RKO (cell line): ENCODE data around the gene EVI2A.
"Not testable (repeated sequence)": the region's sequence is repeated elsewhere in the genome, so short reads cannot be mapped to it uniquely, and the experiment has no call there.

Experiments
- DNase-seq: peaks from one replicate; pipeline ENCODE4 v3.0.0-alpha.2; 2016; ENCODE audit warnings: low spot score

EVI2A gene, protein sequence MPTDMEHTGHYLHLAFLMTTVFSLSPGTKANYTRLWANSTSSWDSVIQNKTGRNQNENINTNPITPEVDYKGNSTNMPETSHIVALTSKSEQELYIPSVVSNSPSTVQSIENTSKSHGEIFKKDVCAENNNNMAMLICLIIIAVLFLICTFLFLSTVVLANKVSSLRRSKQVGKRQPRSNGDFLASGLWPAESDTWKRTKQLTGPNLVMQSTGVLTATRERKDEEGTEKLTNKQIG

DNA sequence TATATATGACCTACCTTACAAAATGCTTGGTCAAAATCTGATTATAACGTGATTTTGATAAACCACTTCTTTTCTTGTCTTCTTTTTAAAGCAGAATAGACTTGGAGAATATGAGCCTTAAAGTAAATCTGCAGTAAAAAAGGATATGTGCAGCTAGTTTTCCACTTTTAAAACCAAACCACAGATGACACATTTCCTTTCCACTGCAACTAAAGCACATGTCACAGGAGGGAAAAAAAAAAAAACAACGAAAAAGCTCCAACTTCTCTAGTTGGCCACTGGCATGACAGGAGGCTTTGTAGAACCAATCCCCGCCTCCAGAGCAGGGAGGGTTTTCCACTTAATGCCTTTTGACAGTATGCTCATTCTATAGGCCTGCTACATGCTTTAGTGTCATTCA is at the start of gene EVI2A:
EVI2A (minus strand) TSS at position 142 of the 400 bp plus-strand sequence. CDS start 2,609 bp downstream, outside the sequence.
- peak; percentile 56 for DNase-seq

DNA sequence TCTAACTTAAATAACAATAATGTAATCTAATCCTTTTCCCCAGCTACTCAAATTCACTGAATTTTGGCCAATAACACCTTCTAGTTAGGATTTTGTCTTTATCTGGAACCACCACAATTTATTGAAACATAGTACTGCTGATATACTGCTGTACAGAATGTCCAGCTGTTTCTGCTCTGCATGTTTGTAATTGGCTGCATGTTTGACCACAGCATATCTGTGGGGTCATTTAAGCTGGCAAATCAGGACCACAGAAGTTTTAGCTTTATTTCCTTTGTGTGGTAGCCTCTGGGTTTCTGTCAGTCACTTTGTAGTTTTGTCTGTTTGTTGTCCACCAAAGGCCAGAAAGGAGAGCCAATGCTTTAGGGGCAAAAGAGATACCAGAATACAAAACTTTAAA is 47.8 kb upstream of the EVI2A start:
- DNase-seq: no peak

DNA sequence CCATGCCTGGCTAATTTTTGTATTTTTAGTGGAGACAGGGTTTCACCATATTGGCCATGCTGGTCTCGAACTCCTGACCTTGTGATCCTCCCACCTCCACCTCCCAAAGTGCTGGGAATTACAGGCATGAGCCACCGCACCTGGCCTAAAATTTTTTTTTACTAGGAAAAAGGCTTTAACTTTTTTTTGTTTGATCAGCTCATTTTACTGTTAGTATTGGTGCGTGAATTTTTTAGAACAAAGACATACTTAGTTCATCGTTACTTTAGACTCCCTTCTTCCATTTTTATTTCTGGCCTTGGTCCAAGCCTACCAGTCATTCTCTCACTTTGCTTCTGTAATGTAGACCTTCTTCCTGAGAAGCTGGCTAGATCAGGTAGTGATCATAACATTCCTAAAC is 44.7 kb upstream of the EVI2A start:
- DNase-seq: no peak

DNA sequence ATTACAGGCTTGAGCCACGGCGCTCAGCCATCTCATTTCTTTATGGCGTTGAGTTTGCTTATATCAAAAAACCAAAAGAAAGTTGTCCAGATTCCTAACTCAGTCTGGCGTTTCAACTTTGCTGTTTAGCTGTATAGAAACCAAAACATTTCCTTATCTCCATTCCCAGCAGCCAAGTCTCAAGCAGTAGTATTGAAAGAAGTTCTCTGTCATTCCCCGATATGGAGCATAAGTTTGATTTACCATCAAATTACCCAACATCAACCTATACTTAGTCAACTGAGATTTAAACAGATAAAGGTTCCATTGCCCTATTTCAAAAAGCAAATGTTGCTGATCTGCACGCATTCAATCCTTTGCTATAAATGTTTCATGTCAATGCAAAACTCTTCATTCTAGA is 42.6 kb upstream of the EVI2A start:
- DNase-seq: no peak

DNA sequence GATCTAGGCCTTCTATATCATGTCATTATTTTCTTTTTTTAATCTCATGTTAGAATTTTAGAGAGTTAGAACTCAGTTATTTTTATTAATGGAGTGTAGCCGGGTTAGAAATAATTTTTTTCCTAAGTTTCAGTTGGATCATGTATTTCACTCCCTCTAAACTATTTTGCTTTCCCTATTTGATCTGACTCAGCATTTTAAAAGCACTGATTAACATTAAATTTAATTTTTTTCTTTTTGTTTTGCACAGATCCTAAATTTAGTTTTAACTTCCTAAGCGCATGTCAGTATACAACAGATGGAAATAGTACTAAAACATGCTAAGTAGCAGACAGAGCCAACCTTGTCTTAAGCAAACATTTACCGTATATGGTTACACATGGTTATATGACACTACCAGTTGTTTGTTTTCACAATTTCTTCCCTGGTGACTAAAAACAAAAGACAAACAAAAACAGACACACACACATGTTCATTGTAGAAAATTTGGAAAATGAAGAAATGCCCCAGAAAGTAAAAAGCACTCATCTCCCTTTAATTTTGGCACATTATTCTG is 36.5 kb upstream of the EVI2A start:
- DNase-seq: no peak

DNA sequence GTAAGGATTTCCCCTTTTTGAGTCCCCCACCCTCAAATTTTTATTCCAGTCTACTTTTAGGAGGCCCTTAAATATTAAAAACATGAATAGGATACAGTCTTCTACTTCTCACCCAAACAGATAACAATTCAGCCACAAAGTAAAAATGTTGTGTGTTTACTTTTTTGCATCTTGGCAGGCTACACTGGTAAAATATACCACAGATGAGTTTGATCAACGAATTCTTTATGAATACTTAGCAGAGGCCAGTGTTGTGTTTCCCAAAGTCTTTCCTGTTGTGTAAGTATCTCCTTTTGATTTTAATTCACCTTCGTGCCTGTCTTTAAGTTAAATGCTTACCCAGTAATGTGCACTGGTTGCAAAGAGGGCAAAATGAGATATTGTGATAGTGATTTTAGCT is 35.7 kb upstream of the EVI2A start:
- no peak for DNase-seq

DNA sequence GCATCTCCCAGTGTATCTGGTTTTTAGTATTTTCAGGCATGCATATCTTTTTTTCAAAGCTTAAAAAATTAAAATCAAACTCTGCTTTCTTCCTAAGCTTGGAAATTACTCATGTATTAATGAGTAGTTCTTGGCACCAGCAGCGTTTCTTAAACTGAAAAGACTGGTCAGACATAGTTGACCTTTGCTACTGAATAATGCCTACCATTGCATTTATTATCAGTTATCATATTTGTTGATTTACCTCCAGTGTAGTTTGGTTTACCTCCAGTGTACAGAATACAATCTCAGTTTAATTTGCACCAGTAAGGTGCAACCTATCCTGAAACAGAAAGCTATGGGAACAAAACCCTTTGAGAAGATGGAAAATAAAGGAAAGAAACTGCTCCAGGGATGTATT is 34.5 kb upstream of the EVI2A start:
- DNase-seq: no peak

DNA sequence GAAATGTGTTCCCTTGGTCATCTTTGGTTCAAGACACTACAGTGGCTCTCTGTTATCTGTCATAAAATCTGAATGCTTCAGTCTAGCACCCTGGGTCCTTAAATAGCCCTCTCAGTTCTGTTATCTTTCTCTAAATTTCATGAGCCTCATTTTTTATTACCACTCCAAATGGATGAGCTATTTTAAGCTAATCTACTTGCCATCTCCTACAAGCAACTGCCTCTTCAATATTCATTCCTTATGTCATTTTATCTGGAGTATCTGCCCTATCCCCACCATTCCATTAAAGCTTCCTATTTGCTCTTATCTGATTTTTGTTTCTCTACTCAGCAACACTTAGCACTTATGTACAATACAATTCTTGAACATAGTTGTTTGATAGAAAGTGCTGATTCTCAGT is 28.0 kb upstream of the EVI2A start:
- DNase-seq: no peak

DNA sequence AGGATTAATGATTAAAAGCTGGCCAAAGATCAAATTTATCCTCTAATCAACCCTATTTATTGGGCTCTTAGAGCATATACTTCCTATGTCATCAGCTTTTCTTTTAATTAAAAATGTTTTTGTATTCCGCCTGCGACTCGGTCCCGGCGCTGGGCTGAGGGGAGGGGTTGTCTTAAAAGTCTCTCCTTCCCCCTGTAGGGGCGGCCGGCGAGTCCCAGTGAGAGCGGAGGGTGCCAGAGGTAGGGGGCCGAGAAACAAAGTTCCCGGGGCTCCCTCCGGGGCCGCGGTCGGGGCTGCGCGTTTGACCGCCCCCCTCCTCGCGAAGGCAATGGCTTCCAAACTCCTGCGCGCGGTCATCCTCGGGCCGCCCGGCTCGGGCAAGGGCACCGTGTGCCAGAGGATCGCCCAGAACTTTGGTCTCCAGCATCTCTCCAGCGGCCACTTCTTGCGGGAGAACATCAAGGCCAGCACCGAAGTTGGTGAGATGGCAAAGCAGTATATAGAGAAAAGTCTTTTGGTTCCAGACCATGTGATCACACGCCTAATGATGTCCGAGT is 23.8 kb upstream of the EVI2A start:
- not testable (repeated sequence) for DNase-seq

DNA sequence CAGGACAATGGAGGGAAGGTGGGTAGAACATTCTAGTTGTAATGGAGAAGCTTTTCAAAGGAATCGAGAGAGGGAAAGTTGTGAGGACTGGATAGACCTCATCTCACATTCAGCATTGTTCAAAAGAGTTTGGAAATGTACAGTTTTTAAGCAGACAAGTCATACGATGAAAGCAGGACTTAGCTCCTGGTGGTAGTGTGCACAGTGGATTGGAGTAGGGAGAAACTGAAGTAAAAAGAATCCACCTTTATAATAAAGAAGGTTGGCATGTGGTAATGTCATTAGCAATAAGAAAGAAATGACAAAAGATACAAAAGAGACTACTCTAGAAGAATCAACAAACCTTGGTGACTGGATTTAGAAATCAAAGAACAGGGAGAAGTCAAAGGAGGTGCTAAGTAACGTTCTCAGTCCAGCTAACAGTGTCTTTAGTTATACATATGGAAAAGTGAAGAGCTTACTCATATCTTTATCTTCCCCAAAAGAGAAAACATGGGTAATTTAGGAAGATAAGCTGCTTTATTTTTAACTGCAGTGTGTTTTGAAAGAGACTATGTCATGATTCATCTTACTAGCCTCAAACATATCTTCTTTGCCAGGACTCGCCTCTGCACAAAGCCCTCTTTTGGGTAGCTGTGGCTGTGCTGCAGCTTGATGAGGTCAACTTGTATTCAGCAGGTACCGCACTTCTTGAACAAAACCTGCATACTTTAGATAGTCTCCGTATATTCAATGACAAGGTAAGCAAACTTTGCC is 18.7 kb upstream of the EVI2A start:
- no peak for DNase-seq

DNA sequence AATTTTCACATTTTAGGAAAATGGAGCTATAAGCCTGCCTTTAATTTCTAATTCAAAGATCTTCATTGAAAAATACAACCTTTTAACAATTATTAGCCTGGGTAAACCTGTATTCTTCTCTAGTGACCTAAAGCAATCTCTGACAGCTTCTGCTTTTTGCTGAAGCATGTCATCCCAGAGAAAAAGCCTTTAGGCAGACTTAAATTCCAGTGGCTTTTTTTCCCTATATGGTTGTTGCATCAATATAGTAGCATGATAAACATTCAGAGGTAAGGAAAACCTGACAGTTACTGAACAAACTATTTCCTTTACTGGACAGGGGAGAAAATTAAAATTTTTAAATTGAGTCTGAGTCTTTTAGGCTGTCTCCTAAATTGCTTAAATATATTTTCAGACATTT is 7.8 kb upstream of the EVI2A start:
- DNase-seq: no peak

DNA sequence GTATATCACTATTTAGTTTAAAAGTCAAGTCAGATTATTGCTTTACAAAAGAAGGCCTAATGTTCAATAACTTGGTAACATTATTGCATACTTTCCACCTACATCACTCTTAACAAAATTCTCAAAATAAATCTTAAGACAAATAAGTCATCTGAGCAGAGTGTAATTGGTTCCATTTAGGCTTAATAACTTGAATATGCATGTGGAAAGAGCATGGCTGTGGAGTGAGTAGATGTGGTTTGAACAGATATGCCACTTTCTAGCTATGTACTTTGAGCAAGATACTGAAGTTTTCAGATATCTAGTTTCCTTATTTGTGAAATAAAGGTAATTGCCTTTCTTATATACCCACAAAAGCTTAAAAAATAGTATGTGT is 6.7 kb upstream of the EVI2A start:
- no peak for DNase-seq

DNA sequence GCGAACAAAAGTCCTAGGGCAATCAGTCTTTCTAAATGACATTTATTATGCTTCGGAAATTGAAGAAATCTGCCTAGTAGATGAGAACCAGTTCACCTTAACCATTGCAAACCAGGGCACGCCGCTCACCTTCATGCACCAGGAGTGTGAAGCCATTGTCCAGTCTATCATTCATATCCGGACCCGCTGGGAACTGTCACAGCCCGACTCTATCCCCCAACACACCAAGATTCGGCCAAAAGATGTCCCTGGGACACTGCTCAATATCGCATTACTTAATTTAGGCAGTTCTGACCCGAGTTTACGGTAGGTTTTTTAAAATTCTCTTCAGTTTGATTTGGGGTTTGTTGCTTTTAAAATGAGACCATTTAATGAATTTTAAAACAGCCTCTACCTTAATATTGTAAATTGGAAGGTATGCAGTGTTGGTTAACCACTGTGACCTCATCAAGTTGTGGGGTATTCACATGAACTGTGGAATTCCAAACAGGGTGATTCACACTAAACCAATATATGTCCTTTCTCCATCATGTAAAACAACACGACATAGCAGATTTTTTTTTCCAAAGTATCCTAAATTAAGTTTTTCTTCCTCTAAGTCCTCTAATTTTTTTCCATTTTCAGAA is 6.2 kb upstream of the EVI2A start:
- peak; percentile 9 for DNase-seq

DNA sequence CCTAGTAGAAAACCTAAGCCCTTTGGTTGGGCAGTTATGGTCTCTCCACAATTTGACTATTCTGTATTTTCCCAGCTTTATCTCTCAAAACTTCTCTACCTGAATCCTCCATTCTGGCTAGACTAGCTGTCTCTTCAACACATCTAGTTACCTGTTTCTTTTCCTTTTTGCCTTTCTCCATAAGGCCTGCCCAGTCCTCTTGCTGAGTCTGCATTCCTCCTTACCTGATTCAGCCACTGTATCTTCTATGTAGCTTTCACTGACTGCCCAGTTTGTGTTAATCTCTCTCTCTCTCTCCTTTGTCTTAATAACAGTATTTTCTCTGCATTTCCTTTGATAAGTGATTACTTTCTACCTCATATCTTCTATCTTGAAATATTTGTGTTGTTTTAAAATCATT is 2.1 kb upstream of the EVI2A start:
- DNase-seq: no peak

DNA sequence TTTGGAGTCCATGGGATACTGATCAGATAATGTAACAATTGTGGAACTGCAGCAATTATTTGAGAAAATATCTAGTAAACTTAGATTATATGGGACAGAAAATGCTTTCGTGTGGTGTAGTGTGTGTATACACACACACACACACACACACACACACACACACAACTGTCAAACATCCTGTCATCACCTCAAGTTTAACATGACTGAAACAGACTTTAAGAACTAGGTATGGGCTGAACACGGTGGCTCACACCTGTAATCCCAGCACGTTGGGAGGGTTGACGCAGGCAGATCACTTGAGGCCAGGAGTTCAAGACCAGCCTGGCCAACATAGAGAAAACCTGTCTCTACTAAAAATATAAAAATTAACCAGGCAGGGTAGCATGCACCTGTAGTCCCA is 544 bp upstream of the EVI2A start:
- no peak for DNase-seq

DNA sequence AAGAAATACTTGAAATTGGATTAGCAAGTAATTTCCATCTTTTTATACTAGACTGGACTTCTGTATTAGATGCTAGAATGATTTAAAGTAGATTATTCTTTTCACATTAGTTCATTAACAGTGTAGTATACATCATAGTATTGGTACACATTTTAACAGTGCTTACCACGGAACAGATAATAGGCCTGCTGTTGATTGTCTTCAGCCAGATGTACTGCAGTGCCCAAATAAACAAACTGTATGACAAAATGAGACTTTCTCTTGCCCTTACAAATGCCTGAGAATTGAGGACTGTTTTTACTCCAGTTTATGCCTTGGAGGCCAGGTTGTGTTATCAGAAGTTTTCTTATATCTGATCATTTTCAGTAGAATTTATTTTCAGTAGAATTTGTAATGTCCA is 631 bp downstream of the EVI2A start:
- no peak for DNase-seq

DNA sequence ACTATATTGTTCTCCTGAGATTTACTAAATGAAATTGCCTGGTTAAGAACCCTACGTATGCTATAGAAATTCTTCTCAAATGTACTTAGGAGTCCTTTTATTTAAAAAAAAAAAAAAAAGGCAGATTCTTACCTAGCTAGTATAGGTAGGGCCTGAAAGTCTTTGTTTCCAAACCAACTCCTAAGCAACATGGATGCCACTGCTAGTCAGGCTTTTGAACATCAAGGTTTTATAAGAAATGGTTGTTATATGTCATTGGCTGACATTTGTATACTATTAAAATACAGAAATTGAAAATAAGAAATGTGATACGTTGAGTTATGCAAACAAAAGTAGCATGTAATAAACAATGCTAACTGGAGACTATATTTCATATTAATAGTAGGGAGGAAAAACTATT is 1.2 kb downstream of the EVI2A start:
- no peak for DNase-seq

DNA sequence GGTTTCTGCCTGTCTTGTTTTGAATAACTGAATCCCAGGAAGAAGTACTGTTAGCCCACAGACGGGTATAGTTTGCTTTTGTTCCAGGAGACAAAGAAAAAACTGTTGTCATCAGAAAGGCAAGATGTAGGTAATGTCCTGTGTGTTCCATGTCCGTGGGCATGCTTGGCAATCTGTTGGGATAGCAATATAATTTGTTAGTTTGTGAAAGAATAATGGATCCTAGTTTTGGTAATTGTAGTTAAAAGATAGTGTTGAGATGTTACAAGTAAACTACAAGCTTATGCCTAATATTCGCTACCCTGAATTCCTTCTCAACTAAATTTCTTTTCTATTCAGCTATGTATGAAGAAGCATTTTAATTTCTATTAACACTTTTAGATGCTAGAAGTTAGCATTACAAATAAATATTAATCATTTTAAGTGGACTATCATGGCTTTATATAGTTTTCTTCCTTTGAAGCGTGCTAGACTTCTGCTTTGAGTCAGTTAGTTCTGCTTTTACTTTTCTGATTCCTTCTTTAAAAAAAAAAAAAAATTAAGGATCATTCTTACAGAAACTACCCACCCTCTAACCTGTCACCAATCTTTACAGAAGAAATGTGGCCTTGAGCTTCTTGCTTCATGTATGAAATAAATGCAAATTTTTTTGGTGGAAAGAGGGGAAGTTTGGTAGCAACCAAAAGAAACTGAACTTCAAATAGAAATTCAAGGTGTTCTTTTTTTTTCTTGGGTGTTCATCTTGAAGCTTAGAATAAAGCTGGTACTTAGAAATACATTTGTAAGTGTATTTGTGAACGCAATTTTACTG is 2.4 kb downstream of the EVI2A start:
- DNase-seq: no peak

DNA sequence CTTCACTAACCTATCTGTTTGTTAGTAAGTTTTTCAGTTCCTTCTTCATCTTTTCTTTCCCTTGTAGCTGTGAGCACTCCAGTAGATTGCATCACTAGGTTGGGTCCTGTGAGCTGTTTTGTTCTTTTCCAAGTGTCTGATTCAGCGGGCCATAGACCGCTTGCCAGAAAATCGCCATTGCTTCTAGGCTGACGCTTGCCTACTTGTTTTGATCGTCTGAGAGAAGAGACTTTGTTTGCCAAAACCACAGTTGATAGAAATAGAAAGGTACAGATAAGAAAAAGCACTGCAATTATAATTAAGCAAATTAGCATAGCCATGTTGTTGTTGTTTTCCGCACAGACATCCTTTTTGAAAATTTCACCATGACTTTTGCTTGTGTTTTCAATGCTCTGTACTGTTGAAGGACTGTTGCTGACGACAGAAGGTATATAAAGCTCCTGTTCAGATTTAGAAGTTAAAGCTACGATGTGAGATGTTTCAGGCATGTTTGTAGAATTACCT is 3.1 kb downstream of the EVI2A start:
- DNase-seq: no peak

DNA sequence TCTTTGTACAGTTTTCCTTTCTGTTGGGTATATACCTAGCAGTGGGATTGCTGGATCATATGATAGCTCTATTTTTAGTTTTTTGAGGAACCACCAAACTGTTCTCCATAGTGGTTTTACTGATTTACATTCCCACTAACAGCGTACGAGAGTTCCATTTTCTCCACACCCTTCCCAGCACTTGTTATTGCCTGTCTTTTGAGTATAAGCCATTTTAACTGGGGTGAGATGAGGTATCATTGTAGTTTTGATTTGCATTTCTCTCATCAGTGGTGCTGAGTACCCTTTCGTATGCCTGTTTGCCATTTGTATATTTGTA is 6.7 kb downstream of the EVI2A start:
- no peak for DNase-seq

DNA sequence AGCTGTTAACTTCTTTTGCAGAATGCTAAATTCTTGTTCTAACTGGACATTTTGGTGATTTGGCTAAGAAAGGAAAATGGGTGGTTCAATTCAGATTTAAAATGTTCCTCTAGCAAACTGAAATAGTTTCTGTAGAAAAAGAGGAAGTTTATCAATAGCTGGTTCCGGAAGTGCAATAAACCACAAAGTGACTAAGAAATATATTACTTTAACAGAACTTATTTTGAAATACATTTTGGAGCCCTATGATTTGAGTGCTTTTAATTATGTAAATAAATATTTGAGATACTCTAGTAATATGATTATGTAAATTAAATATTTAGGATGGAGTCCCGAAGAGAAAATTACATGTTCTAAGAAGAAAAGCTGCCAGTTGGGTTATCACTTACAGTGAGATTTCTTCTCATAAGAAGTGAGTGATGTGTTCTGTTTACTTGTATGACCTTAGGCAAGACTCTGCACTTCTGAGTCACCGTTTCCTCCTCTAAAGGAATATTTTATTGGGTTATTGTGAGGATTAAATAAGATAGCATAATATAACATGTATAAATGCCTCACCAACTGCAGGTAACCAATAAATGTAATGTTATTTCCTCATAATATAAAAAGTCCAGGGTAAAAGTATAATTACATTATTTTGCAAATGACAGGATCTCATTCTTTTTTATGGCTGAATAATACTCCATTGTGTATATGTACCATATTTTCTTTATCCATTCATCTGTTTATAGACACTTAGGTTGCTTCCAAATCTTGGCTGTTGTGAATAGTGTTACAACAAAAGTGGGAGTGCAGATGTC is 7.2 kb downstream of the EVI2A start, which contains the start of gene EVI2B:
EVI2B (minus strand) TSS at position 73 of the 800 bp plus-strand sequence. CDS start 8,445 bp downstream, outside the sequence.
- peak; percentile 20 for DNase-seq
